Activated gamma-delta T cell treated with anti-CD3 and anti-CD28 coated beads, Interleukin-2, amount 50 U/mL, for 16 hours (primary cell): ENCODE measurements around the gene CABP4.
A peak's percentile ranks its signal among the peaks of the same experiment; 100 is the strongest.

Source experiments
- DNase-seq: peaks from one replicate; pipeline ENCODE4 v3.0.0-alpha.2; 2020; ENCODE audit warnings: low read depth

CABP4 gene

GRCh38 chr11:67455054-67455453 lies at the start of gene CABP4:
TSS of gene CABP4 (plus strand) at chr11:67455354. CDS start at chr11:67455424, 70 bp downstream.
- no peak for DNase-seq

GRCh38 chr11:67405688-67406339 lies 49.3 kb upstream of the CABP4 start:
- no peak for DNase-seq

GRCh38 chr11:67406420-67406968 lies 48.7 kb upstream of the CABP4 start:
- DNase-seq = no peak

GRCh38 chr11:67406969-67407687 lies 48.0 kb upstream of the CABP4 start:
- no peak for DNase-seq

GRCh38 chr11:67407688-67408163 lies 47.4 kb upstream of the CABP4 start:
- DNase-seq = no peak

- DNase-seq = no peak
These were observed 46.5 kb upstream of the CABP4 start for GRCh38 chr11:67408437-67409200.

GRCh38 chr11:67409261-67409666 lies 45.9 kb upstream of the CABP4 start:
- DNase-seq = peak; percentile 64

GRCh38 chr11:67409781-67410368 lies 45.3 kb upstream of the CABP4 start:
- DNase-seq = no peak

GRCh38 chr11:67410369-67410831 lies 44.8 kb upstream of the CABP4 start:
- no peak for DNase-seq

- no peak for DNase-seq
These were observed 44.0 kb upstream of the CABP4 start for GRCh38 chr11:67410984-67411784.

GRCh38 chr11:67411785-67412152 lies 43.4 kb upstream of the CABP4 start:
- DNase-seq = no peak

GRCh38 chr11:67412495-67413179 lies 42.5 kb upstream of the CABP4 start:
- DNase-seq = no peak

- no peak for DNase-seq
These were observed 41.8 kb upstream of the CABP4 start for GRCh38 chr11:67413266-67413849.

GRCh38 chr11:67415501-67416304 lies 39.5 kb upstream of the CABP4 start, which contains the start of gene CARNS1:
TSS of gene CARNS1 (plus strand) at chr11:67415678. CDS start at chr11:67416200, 522 bp downstream.
- no peak for DNase-seq

GRCh38 chr11:67416416-67417335 lies 38.5 kb upstream of the CABP4 start:
- DNase-seq = peak; percentile 57

- DNase-seq = no peak
These were observed 37.7 kb upstream of the CABP4 start for GRCh38 chr11:67417425-67417824.

GRCh38 chr11:67418476-67419281 lies 36.5 kb upstream of the CABP4 start:
- DNase-seq = no peak
